OCI-LY1 (cell line): ENCODE data around the gene RAD52.

ENCODE experiments used
- CTCF ChIP-seq: fragments of 200-600 bp; sonication (generic), shearing (Covaris generic); IDR thresholded peaks from 2 replicates; pipeline ENCODE4 v1.5.1; 2017; ENCODE audit warnings: mild to moderate bottlenecking, antibody characterized with exemption, low read length, moderate library complexity, mixed read lengths
- EZH2 ChIP-seq: fragments of 200-600 bp; sonication (generic), shearing (Covaris generic); IDR thresholded peaks from 2 replicates; pipeline ENCODE4 v1.8.0; 2017; ENCODE audit warnings: borderline replicate concordance, mixed run types, mild to moderate bottlenecking, antibody characterized with exemption, low read length, moderate library complexity, mixed read lengths

- TF ChIP-seq EZH2 = no peak
- TF ChIP-seq CTCF = no peak
Observed at GRCh38 chr12:863285-863684, 86.2 kb downstream of the RAD52 start.
